Loucy (cell line): ENCODE measurements around the gene RUNX2.

ENCODE experiments used
- H2AFZ ChIP-seq: fragments of 200-600 bp; sonication (generic); 2 replicates; pipeline ENCODE4 v1.6.0; 2016; ENCODE audit warnings: antibody characterized with exemption, mild to moderate bottlenecking, low read length, moderate library complexity
- H3F3A ChIP-seq: fragments of 200-600 bp; 2 replicates; pipeline ENCODE4 v1.6.0; 2016; ENCODE audit warnings: antibody characterized with exemption, low read depth, mild to moderate bottlenecking
- H3K27me3 ChIP-seq: fragments of 200-600 bp; sonication (generic); 2 replicates; pipeline ENCODE4 v1.6.1; 2014; ENCODE audit warnings: low read length, mild to moderate bottlenecking; ENCODE audit not compliant: insufficient read depth, poor library complexity, severe bottlenecking
- H3K36me3 ChIP-seq: fragments of 200-600 bp; sonication (generic); 2 replicates; pipeline ENCODE4 v1.6.1; 2016; ENCODE audit warnings: low read length; ENCODE audit not compliant: insufficient read depth
- H3K4me1 ChIP-seq: fragments of 200-600 bp; sonication (generic); 2 replicates; pipeline ENCODE4 v1.5.1; 2014; ENCODE audit warnings: low read length, mild to moderate bottlenecking; ENCODE audit not compliant: insufficient read depth, poor library complexity, severe bottlenecking
- H3K4me2 ChIP-seq: fragments of 200-600 bp; sonication (generic); 2 replicates; pipeline ENCODE4 v1.6.0; 2014; ENCODE audit warnings: antibody characterized with exemption, low read length, low read depth, mild to moderate bottlenecking; ENCODE audit not compliant: poor library complexity, severe bottlenecking
- H3K4me3 ChIP-seq: fragments of 200-600 bp; sonication (generic); 2 replicates; pipeline ENCODE4 v1.5.1; 2014; ENCODE audit warnings: low read length, mild to moderate bottlenecking, mixed read lengths; ENCODE audit not compliant: poor library complexity, severe bottlenecking
- H3K79me2 ChIP-seq: fragments of 200-600 bp; sonication (generic); 2 replicates; pipeline ENCODE4 v1.6.1; 2014; ENCODE audit warnings: low read length; ENCODE audit not compliant: insufficient read depth
- H3K9ac ChIP-seq: fragments of 200-600 bp; sonication (generic); 2 replicates; pipeline ENCODE4 v1.6.0; 2014; ENCODE audit warnings: mild to moderate bottlenecking, low read depth, low read length, moderate library complexity; ENCODE audit not compliant: poor library complexity, severe bottlenecking
- H3K9me2 ChIP-seq: fragments of 200-600 bp; sonication (generic); replicated peaks from 2 replicates; pipeline ENCODE4 v1.6.1; 2016; ENCODE audit warnings: low read depth, low read length, mixed read lengths
- H3K9me3 ChIP-seq: fragments of 200-600 bp; sonication (generic); 2 replicates; pipeline ENCODE4 v1.6.1; 2014; ENCODE audit warnings: mild to moderate bottlenecking, antibody characterized with exemption, low read length, low read depth; ENCODE audit not compliant: insufficient read depth
- H4K20me1 ChIP-seq: fragments of 200-600 bp; sonication (generic); 2 replicates; pipeline ENCODE4 v1.6.0; 2014; ENCODE audit warnings: antibody characterized with exemption, low read length, mild to moderate bottlenecking; ENCODE audit not compliant: insufficient read depth, poor library complexity, severe bottlenecking
- EZH2phosphoT487 ChIP-seq: fragments of 200-600 bp; IDR thresholded peaks from 2 replicates; pipeline ENCODE4 v1.6.1; 2018; ENCODE audit warnings: antibody characterized with exemption, mild to moderate bottlenecking, moderate library complexity, borderline replicate concordance
- TF ChIP-seq, protein P1 (sequence below): fragments of 200-600 bp; sonication (generic); conservative IDR thresholded peaks from 2 replicates; pipeline ENCODE4 v1.5.1; 2014; ENCODE audit warnings: mild to moderate bottlenecking, antibody characterized with exemption, low read length

Gene RUNX2

GRCh38 chr6:45591306-45591705, 263.2 kb downstream of the RUNX2 start:
- H3K4me1 ChIP-seq = peaks cover 30% of the 10 kb centered on the region
- no peaks in the 10 kb centered on the region for H3K9me3 ChIP-seq
- H3K79me2 ChIP-seq = no peaks in the 10 kb centered on the region
- H3F3A ChIP-seq = no peaks in the 10 kb centered on the region
- no peaks in the 10 kb centered on the region for H3K36me3 ChIP-seq
- TF ChIP-seq, protein P1, sequence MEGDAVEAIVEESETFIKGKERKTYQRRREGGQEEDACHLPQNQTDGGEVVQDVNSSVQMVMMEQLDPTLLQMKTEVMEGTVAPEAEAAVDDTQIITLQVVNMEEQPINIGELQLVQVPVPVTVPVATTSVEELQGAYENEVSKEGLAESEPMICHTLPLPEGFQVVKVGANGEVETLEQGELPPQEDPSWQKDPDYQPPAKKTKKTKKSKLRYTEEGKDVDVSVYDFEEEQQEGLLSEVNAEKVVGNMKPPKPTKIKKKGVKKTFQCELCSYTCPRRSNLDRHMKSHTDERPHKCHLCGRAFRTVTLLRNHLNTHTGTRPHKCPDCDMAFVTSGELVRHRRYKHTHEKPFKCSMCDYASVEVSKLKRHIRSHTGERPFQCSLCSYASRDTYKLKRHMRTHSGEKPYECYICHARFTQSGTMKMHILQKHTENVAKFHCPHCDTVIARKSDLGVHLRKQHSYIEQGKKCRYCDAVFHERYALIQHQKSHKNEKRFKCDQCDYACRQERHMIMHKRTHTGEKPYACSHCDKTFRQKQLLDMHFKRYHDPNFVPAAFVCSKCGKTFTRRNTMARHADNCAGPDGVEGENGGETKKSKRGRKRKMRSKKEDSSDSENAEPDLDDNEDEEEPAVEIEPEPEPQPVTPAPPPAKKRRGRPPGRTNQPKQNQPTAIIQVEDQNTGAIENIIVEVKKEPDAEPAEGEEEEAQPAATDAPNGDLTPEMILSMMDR = no peak
- TF ChIP-seq EZH2phosphoT487 = no peak
- H3K27me3 ChIP-seq = no peaks in the 10 kb centered on the region
- H3K9ac ChIP-seq = no peak overlapping the region
- no peak overlapping the region for H3K4me3 ChIP-seq
- no peak overlapping the region for H3K4me2 ChIP-seq
- H4K20me1 ChIP-seq = no peaks in the 10 kb centered on the region
- H3K9me2 ChIP-seq = no peaks in the 10 kb centered on the region
- H2AFZ ChIP-seq = no peak overlapping the region

DNA sequence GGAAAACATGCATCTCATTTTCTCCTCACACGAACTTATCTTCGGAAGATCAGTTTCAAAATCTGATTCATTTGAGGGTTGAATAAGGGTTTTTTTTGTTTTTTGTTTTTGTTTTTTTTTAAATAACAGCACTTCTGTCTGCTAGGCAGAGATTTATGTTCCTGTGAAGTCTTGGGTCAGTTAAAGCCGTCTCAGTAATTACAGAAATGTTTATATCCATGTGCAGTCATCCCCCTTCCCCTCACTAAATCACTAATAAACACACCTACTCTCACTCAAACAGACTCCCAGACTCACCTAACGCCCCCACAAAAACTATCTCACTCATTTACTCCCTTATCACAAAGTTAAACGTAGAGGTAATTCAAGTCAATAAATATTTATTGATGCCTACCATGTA, 263.8 kb downstream of the RUNX2 start:
- Histone ChIP-seq H3K9ac (no peak overlapping the region), H3F3A (no peaks in the 10 kb centered on the region), H3K79me2 (no peaks in the 10 kb centered on the region), H2AFZ (no peak overlapping the region), H3K4me2 (no peak overlapping the region), H3K4me1 (peaks cover 25% of the 10 kb centered on the region), H3K9me2 (no peaks in the 10 kb centered on the region), H3K9me3 (no peaks in the 10 kb centered on the region), H3K36me3 (no peaks in the 10 kb centered on the region), H3K27me3 (no peaks in the 10 kb centered on the region), H4K20me1 (no peaks in the 10 kb centered on the region), H3K4me3 (no peak overlapping the region)
- TF ChIP-seq EZH2phosphoT487 = no peak

DNA sequence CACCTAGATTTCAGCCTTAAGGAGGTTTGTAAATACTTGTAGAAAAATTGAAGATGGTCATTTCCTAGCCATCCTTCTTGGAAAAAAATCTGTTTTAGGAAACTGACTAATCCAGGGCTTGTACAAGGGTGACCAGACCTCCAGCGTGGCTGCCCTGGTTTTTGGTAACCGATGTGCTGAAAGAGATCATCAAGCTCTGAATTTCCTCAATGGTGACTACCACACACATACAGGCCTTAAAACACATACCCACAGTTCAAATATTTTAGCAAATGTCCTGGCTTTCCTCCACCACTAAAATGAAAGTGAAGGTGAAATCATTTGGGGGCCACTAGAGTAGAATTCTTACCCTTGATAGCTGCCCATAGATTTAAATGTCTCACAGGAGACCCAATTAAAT, 264.9 kb downstream of the RUNX2 start:
- no peak overlapping the region for H2AFZ ChIP-seq
- H3K4me3 ChIP-seq = no peak overlapping the region
- no peaks in the 10 kb centered on the region for H3K36me3 ChIP-seq
- H3K9ac ChIP-seq = no peak overlapping the region
- no peaks in the 10 kb centered on the region for H4K20me1 ChIP-seq
- no peaks in the 10 kb centered on the region for H3K27me3 ChIP-seq
- no peaks in the 10 kb centered on the region for H3K79me2 ChIP-seq
- H3K4me1 ChIP-seq = peaks cover 17% of the 10 kb centered on the region
- H3K4me2 ChIP-seq = no peak overlapping the region
- no peaks in the 10 kb centered on the region for H3K9me2 ChIP-seq
- H3K9me3 ChIP-seq = no peaks in the 10 kb centered on the region
- H3F3A ChIP-seq = no peaks in the 10 kb centered on the region
- no peak for TF ChIP-seq EZH2phosphoT487
- TF ChIP-seq, protein P1 = no peak
